Measurements from ENCODE around the gene OR2B3. TPM values are rescaled to one million over a fixed set of nuclear protein-coding genes. Genes with fewer than 3 reads are reported as not detected.
A peak's percentile ranks its signal among the peaks of the same experiment; 100 is the strongest.
"Not testable (repeated sequence)": the region's sequence is repeated elsewhere in the genome, so short reads cannot be mapped to it uniquely, and the experiment has no call there.

Gene OR2B3, protein sequence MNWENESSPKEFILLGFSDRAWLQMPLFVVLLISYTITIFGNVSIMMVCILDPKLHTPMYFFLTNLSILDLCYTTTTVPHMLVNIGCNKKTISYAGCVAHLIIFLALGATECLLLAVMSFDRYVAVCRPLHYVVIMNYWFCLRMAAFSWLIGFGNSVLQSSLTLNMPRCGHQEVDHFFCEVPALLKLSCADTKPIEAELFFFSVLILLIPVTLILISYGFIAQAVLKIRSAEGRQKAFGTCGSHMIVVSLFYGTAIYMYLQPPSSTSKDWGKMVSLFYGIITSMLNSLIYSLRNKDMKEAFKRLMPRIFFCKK
- polyA plus RNA-seq (ENCODE audit: insufficient read length in 4 of 4): not detected

GRCh38 chr6:29087213-29087612 lies at the start of gene OR2B3:
OR2B3 (minus strand) TSS chr6:29087313; CDS start chr6:29087248, 65 bp downstream.
- DNase-seq (ENCODE audit: low read depth in 4 of 4, low spot score in 3 of 4): no peak

- no peak for DNase-seq (ENCODE audit: low read depth in 4 of 4, low spot score in 3 of 4)
Observed at GRCh38 chr6:29131691-29132090, 44.6 kb upstream of the OR2B3 start.

DNA sequence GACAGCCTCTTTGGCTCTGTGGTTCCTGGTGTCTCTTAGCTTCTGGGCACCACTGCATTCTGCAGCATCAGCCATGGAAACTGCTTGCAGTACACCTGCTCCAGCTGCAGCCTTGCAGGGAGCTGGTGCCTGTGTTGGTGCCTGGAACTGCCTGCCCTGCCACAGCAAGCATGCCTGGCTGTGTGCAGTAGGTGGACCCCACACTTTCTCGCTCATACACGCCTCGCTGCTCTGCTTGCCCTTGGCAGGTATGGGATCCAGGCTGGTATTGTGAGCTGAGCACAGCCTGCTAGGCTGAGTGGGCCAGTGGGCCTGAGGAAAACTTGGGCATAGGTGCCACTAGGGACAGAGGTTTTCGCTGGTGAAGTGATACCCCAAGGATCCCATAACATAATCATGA lies 43.5 kb upstream of the OR2B3 start:
- no peak for DNase-seq (ENCODE audit: low read depth in 4 of 4, low spot score in 3 of 4)

GRCh38 chr6:29129326-29130012 lies 42.4 kb upstream of the OR2B3 start:
- no peak for DNase-seq (ENCODE audit: low read depth in 4 of 4, low spot score in 3 of 4)

DNA sequence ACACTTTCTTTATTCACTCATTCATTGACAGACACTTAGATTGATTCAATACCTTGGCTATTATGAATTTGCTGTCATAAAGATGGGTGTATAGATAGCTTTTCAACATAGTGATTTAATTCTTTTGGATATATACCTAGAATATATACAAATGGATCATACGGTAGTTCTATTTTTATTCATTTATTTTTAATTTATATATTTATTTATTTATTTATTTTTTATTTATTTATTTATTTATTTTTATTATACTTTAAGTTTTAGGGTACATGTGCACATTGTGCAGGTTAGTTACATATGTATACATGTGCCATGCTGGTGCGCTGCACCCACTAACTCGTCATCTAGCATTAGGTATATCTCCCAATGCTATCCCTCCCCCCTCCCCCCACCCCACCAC lies 27.9 kb upstream of the OR2B3 start:
- DNase-seq (ENCODE audit: low read depth in 4 of 4, low spot score in 3 of 4): not testable (repeated sequence)

GRCh38 chr6:29112135-29112534 lies 25.0 kb upstream of the OR2B3 start:
- no peak for DNase-seq (ENCODE audit: low read depth in 4 of 4, low spot score in 3 of 4)

DNA sequence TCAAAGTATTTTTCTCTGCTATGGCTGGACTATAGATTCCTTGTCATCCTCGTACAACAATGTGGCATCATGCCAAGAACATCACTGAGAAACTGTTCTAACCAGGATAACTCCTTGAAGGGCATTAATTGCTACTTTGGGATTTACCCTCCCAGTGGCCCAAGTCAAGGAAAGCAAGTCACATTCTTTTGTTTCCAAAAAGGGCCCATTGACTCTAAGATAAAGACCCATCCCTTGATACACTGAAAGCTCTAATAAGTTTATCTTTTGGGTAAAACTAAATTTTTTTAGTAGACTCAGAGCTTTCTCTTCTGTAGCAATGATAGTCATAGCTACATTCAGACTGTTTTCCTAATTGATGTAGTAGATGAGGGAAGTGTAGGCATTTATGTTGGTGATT lies 20.6 kb upstream of the OR2B3 start, which contains the start of gene OR2J3:
Gene OR2J3, plus strand, starts transcription at position 301 of the 400 bp plus-strand sequence. CDS start 3,833 bp downstream, outside the sequence.
- DNase-seq (ENCODE audit: low read depth in 4 of 4, low spot score in 3 of 4): no peak

GRCh38 chr6:29099190-29099589 lies 12.1 kb upstream of the OR2B3 start, which contains the start of gene OR2J1:
OR2J1 (plus strand) TSS chr6:29099490; CDS start chr6:29100943, 1,453 bp downstream.
- DNase-seq (ENCODE audit: low read depth in 4 of 4, low spot score in 3 of 4): no peak

DNA sequence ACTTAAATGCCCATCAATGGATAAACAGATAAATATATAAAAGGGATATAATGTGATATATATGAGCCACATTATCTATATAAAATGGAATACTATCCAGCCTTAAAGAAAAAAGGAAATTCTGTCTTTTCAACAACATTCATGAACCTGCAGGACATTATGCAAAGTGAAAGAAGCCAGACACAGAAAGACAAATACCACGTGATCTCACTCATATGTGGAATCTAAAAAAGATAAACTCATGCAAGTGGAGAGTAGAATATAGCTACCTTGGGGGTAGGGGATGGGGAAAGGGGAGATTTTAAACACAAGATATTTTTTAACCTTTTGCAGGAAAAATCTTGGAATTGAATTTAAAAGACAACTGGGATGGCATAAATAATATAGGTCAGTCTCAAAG lies 10.7 kb upstream of the OR2B3 start:
- DNase-seq (ENCODE audit: low read depth in 4 of 4, low spot score in 3 of 4): no peak

DNA sequence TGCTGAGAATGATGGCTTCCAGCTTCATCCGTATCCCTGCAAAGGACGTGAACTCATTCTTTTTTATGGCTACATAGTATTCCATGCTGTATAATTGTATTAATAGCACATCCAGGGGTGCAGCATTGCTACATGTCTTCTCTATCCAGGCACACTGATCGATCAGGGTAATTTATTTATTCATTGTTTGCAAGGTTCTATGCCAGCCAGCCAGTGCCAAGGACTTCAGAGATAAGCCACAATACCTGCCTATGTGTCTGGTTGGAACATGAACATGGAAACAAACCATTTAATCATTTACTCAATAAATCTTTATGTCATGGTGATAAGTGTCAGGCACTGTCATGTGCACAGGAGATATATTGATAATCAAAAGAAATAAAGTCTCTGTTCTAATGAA lies 5.8 kb upstream of the OR2B3 start:
- no peak for DNase-seq (ENCODE audit: low read depth in 4 of 4, low spot score in 3 of 4)

DNA sequence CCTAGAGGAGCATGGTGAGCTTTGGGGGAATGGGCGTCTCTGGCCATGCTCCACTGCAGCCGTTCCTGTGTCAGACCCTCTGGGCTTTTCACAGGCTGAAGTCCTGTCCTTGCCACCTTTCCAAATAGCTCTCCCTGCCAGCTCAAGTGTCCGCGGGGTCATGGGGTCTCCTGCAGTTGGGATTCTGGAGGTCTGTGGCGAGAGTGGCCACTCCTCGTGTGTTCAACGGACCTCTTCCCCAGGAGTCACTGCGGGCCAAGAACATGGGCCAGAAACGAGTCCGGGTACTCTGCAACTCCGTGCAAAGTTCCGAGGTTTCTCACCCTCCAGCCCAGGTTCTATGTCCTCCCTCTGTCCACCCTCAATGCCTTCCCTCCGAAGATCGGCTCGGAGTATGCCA lies 4.7 kb downstream of the OR2B3 start:
- DNase-seq (ENCODE audit: low read depth in 4 of 4, low spot score in 3 of 4): no peak

GRCh38 chr6:29081312-29081711 lies 5.8 kb downstream of the OR2B3 start:
- DNase-seq (ENCODE audit: low read depth in 4 of 4, low spot score in 3 of 4): no peak

DNA sequence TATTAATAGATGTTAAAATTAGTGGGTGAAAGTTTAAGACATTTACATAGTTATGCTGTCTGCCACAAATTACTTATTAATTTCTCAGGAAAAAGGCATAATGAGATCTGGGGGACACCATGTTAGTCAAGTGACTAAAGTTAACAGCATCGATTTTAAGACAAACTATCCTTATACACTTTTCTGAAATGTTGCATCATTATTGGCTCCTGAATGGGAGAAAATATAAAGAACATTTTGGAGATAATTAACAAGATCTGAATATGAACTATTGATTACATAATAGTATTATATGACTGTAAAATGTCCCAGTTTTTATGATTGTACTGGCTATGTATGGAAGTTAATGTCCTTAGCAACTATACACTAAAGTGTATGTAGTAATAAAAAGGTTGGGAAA lies 7.9 kb downstream of the OR2B3 start:
- no peak for DNase-seq (ENCODE audit: low read depth in 4 of 4, low spot score in 3 of 4)

DNA sequence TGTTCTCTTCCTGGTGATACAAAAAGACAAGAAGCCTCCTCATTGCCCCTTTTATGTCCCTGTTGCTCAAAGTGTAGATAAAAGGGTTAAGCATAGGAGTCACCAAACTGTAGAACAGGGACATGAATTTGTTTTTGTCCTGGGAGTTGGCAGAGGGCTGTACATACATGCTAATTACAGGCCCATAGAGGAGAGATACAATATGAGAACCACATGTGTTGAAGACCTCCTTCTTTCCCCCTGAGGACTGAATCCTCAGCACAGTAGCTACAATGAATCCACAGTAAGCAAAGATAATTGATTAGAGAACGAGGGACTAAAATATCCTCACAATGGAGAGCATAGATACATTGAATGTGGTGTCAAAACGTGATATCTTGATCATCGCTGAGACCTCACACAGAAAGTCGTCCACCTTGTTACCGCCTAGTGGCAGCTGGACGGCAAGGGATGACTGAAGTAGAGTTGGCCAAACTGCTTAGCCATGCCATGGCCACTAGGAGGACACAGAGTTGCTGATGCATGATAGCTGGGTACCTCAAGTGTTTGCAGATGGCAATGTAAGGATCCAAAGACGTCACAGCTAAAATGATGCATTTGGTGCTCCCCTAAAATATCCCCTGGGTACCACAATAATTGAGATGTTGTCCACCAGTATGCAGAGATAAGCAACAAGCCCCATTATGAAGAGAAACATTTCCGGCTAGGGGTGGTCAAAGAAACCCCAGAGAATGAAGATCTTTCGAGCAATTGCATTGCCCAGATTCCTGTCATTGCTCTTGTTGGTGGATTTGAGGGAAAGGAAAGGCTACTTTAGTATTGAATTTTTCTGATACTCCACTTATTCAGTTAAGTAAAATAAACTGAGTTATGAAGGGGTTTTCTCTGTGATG lies 15.0 kb downstream of the OR2B3 start:
- peak in 1 of 4 donors; percentile 1 for DNase-seq (ENCODE audit: low read depth in 4 of 4, low spot score in 3 of 4)

DNA sequence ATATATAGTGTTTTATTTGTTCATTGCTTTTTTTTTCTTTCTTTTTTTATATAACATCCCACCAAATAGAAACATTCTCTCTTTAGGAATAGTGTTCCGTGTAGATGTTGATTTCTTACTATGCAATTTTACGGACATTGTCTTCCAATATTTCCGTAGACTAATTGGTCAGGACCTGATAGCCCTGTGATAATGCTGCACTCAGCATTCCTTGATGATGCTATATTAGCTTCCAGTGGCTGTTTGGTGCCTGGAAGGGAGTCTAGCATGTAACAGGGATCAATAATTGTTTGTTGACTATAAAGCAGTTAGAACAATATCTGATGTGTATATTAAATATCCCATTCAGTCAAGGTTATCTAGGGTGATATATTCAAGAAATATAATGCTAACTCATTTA lies 35.4 kb downstream of the OR2B3 start:
- no peak for DNase-seq (ENCODE audit: low read depth in 4 of 4, low spot score in 3 of 4)

GRCh38 chr6:29045075-29045474 lies 42.0 kb downstream of the OR2B3 start, which contains the start of gene OR2W1:
OR2W1 (minus strand) TSS chr6:29045175; CDS start chr6:29045175, 0 bp downstream.
- DNase-seq (ENCODE audit: low read depth in 4 of 4, low spot score in 3 of 4): no peak

Other genes starting within 250 kb of the OR2B3 start
- gene TRIM27, start 163.3 kb downstream of the OR2B3 start, polyA plus RNA-seq (ENCODE audit: insufficient read length in 4 of 4): 10 to 100 TPM; 64.2 to 94.0 (median 72.8) TPM
- gene ZNF311, start 82.0 kb downstream of the OR2B3 start, polyA plus RNA-seq (ENCODE audit: insufficient read length in 4 of 4): 1 to 10 TPM; 5.2 to 6.9 (median 6.7) TPM
- not detected for gene OR2W1, start 42.1 kb downstream of the OR2B3 start, polyA plus RNA-seq (ENCODE audit: insufficient read length in 4 of 4)
- not detected for gene OR2J1, start 12.2 kb upstream of the OR2B3 start, polyA plus RNA-seq (ENCODE audit: insufficient read length in 4 of 4)
- not detected for gene OR2J3, start 20.7 kb upstream of the OR2B3 start, polyA plus RNA-seq (ENCODE audit: insufficient read length in 4 of 4)
- not detected for gene OR2J2, start 83.6 kb upstream of the OR2B3 start, polyA plus RNA-seq (ENCODE audit: insufficient read length in 4 of 4)
- under 1 TPM; 0.03 to 0.12 (median 0.04) TPM for gene OR14J1, start 214.4 kb upstream of the OR2B3 start, polyA plus RNA-seq (ENCODE audit: insufficient read length in 4 of 4)